Head of caudate nucleus (tissue), 42 donors: ENCODE data around the gene LRRC59.

ENCODE experiments used
- DNase-seq, 42 donors: peaks; one replicate each; pipeline versions ENCODE4 v3.0.0 to v3.0.0-alpha.2; 2020 to 2021; ENCODE audit warnings: mixed read lengths in 7 of 42
- intact Hi-C: fragments of 100-400 bp; cut with DNase I; formaldehyde crosslinking; loops from one replicate; pipeline ENCODE4 v1.15.0; 2022

Gene LRRC59

GRCh38 chr17:50394711-50395110 is 2.6 kb downstream of the LRRC59 start:
- intact Hi-C loops: no loop called here

GRCh38 chr17:50393700-50394099 is 3.6 kb downstream of the LRRC59 start:
- intact Hi-C loops: no loop called here
- no peak for DNase-seq

More at GRCh38 chr17:50394711-50395110, 2.6 kb downstream of the LRRC59 start:
- DNase-seq: no peak

GRCh38 chr17:50392621-50393020 is 4.7 kb downstream of the LRRC59 start:
- intact Hi-C loops: no loop called here
- DNase-seq: no peak

GRCh38 chr17:50389534-50389933 is 7.8 kb downstream of the LRRC59 start:
- intact Hi-C loops: no loop called here
- no peak for DNase-seq

DNA sequence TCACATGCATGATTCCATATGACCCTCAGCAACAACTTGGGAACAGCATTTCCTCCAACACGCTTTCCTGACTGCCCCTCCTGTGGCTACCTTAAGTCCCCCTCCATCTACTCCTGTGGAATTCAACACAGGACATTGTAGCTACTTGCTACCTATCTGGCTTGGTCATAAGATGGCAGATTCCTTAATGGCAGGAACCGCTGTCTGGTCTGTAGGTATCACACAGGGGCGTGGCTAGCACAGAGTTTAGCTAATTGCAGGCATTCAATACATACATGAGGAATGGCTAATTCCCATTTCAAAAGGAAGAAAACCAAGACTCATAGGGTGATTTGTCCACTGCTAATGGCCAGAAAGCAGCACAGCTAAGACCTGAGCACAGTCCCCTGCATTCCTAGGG is 8.6 kb downstream of the LRRC59 start:
- no peak for DNase-seq
- intact Hi-C loops: no loop called here

DNA sequence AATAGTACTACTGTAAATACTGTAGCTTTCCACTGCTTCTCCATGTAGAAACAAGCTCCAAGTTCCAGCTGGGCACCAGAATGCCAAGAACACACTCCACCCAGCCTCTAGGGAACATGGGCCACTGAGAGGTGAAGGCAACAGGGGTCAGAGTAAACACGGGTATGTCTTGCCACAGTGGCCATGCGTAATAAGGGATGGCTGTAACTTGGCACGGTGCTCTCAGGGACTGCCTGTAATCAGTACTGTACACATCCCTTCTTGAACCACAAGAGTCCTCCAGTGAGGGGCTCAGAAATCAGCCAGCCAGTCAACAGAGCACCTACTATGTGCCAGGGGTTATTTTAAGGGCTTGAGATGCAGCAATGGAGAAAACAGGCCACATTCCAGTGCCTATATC is 10.8 kb downstream of the LRRC59 start:
- intact Hi-C loops: no loop called here
- DNase-seq: no peak

DNA sequence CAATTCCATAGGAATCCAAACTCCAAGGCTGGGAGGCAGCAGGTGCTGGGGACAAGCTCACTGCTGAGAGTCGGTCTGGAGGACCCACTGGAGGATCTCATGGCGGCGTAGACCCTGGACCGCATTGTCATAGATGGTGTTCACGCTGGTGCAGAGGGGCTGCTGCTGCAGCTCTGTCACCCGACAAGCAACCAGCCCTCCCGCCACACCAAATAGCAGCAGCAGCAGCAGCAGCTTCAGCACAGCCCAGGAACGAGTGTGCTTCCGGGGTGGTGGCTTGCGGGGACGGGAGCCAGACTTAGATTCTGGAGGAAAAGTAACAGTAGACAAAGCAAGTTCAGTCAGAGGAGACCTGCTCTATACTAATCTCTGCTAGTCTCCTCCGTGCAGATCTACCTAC is 14.4 kb downstream of the LRRC59 start:
- intact Hi-C loops: no loop called here
- DNase-seq: no peak

GRCh38 chr17:50381920-50382319 is 15.4 kb downstream of the LRRC59 start:
- no peak for DNase-seq
- intact Hi-C loops: no loop called here

DNA sequence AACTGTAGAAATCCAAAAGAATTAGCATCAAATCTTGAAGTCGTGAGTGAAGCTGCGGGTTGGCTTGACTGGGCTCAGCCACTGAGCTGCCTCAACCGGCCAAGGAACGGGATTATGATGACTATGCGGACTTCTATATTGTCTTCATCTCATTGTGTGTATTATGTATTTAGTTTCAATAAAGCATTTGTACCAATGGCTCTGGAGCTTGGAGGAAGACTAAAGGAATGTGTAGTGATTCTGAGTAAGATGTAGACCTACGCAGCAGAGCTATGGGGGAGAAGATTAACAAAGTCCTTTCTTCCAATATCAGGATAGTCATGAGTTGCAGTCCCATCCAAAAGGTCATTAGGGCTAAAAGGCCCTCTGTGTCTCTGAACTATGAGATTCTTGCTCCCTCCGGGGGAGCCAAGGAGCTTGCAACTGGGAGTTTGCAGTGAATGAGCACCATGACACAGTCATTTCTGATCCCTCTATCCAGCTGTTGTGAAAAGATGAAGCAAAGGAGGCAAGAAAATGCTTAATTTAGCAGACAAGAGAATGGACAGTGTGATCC is 16.0 kb downstream of the LRRC59 start:
- intact Hi-C loops: no loop called here
- DNase-seq: no peak

GRCh38 chr17:50380369-50381259 is 16.7 kb downstream of the LRRC59 start:
- intact Hi-C loops: no loop called here
- DNase-seq: no peak

DNA sequence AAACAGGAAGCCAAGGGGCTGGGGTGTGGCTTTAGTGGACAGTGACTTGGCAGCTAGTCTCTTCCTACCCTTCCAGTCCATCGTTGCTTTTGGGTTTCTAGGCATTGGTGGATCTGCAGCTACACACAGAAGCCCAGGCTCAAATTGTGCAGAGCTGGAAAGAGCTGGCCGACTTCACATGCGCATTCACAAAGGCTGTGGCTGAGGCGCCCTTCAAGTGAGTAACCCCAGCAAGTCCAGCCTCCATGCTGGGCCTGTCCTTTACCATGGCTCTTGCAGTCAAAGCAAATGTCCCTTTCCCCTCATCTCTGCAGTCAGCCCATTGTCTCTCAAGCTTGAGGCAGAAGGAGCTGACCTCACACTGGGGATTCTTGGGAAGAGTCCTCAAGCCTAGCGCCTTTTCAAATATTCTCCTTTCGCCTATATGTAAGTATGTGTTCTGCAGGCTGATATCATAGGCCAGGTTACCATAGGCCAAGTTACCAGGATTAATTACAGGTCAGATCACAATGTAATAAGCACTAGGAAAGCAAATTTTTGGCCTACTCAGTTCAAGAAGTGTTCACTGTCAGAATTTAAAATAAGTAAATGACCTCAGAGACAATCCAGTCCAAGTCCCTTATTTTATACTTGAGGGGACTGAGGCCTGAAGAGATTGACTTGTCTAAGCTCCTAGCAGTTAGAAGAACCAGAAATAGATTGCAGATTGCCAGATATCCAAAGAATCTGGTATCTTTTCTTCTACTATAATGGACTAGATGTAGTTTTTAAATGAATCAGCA is 17.8 kb downstream of the LRRC59 start:
- no peak for DNase-seq
- intact Hi-C loops: no loop called here

GRCh38 chr17:50375858-50376538 is 21.3 kb downstream of the LRRC59 start:
- DNase-seq: no peak
- intact Hi-C loops: no loop called here

DNA sequence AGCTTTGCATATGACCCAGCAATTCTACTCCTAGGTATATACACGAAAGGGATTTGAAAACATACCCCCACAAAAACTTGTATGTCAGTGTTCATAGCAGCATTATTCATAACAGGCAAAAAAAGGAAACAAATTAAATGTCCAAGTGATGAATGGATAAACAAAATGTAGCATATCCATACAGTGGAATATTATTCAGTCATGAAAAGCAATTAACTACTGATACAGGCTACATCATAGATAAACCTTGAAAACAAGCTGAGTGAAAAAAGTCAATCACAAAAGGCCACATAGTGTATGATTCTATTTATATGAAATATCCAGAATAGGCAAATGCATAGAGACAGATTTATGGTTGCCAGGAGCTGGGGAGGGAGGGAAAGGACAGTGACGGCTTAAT is 23.6 kb downstream of the LRRC59 start:
- no peak for DNase-seq
- intact Hi-C loops: no loop called here

- DNase-seq: peak; percentile 84 to 96 (median 90)
- intact Hi-C loops: no loop called here
Observed at GRCh38 chr17:50372758-50373556, 24.4 kb downstream of the LRRC59 start, which contains the start of the genes EME1 and MRPL27. Gene EME1 (plus strand): TSS chr17:50373229. CDS start chr17:50375209, 1,980 bp downstream. Gene MRPL27 (minus strand): TSS chr17:50373184. CDS start chr17:50373170, 14 bp downstream.

- no peak for DNase-seq
Observed at GRCh38 chr17:50372222-50372757, 25.0 kb downstream of the LRRC59 start.

GRCh38 chr17:50371526-50371925 is 25.8 kb downstream of the LRRC59 start:
- intact Hi-C loops: no loop called here
- DNase-seq: no peak

More at GRCh38 chr17:50372222-50372757, 25.0 kb downstream of the LRRC59 start:
- intact Hi-C loops: no loop called here

DNA sequence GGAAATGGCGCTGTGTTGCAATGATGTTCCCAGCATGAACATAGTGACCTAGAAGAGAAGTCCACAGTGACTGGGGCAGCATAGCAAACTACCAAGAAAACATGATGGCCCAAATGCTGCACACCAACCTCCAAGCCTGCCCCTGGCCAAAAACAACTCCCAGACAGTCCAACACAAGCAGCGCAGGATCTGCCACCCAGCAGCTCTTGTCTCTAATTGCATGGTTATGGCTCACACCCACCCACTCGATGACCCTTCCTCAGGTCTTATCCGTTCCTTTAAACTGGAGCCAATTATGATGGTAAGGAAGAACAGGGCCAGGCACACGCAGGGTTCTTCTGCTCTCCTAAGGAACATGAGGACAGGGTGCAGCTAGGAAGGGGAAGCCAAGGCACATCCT is 27.3 kb downstream of the LRRC59 start:
- DNase-seq: no peak
- intact Hi-C loops: no loop called here

DNA sequence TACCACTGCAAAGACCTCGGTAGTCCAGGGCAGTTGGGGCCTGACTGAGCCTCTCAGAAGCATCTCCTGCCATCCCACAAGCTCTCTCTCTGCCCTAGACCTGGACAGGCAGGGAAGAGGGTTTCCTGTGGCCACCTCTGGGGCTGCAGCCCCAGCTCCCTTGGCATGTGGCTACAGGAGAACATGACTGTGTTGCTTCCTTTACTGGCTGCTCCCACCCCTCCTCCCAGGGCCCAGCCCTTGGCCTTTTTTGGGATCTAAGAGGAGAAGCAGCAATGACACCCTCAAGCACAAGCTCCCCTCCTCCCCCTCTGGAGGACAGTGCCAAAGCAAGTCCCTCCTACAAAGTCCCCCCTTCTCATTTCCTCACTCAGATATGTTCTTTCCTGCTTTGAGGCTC is 29.9 kb downstream of the LRRC59 start:
- intact Hi-C loops: no loop called here
- no peak for DNase-seq
